D721Med (cell line): ENCODE results near the gene C11orf68.

Source experiments
- DNase-seq: peaks from one replicate; pipeline ENCODE4 v3.0.0; 2011; ENCODE audit warnings: low spot score; ENCODE audit not compliant: insufficient read length
- FAIRE-seq: peaks from 2 replicates; lab custom pipeline; 2011; peaks lifted over from hg19 to GRCh38; lab: Jason Lieb, UNC
- TF ChIP-seq, protein P1 (sequence below): IDR thresholded peaks from 2 replicates; pipeline ENCODE4 v1.5.1; 2012; ENCODE audit warnings: mild to moderate bottlenecking, control low read depth; ENCODE audit not compliant: insufficient read depth; ENCODE audit errors: missing control alignments

Gene C11orf68

DNA sequence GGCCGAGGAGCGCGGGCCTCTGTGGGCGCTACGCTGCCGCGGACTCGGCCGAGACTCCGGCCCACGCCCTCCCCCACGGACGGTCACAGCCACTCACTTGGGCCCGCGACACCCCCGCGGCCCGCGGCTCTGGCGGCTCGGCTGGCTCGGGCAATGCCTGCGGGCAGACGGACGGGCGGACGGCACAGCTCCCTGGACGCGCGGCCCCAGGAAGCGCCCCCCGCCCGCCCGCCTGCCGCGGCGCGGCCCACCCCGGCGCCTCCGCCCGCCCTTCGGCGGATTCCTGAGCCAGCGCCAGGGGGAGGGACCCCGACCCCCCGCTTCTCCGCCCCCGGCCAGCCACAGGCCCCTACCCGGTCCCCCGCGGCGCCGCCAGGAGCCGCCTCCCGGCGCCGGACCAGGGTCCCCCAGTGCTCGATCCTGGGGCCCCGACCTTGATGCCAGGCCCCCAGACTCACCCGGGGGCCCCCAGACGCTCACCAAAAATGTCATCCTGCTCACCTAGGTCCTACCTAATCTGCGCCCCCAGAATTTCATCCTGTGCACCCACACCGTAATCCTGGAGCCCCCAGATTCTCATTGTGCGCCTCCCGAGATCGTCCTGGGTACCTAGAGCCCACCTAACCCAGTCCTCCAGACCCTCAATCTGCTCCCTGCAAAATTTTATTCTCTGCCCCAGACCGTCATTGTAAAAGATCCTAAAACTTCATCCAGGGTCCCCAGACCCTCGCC lies 46.1 kb downstream of the C11orf68 start, which contains the start of gene EFEMP2:
EFEMP2 (minus strand) TSS at position 215 of the 732 bp plus-strand sequence. CDS start 446 bp downstream, outside the sequence.
- no peak for DNase-seq
- no peak for FAIRE-seq
- TF ChIP-seq, protein P1, sequence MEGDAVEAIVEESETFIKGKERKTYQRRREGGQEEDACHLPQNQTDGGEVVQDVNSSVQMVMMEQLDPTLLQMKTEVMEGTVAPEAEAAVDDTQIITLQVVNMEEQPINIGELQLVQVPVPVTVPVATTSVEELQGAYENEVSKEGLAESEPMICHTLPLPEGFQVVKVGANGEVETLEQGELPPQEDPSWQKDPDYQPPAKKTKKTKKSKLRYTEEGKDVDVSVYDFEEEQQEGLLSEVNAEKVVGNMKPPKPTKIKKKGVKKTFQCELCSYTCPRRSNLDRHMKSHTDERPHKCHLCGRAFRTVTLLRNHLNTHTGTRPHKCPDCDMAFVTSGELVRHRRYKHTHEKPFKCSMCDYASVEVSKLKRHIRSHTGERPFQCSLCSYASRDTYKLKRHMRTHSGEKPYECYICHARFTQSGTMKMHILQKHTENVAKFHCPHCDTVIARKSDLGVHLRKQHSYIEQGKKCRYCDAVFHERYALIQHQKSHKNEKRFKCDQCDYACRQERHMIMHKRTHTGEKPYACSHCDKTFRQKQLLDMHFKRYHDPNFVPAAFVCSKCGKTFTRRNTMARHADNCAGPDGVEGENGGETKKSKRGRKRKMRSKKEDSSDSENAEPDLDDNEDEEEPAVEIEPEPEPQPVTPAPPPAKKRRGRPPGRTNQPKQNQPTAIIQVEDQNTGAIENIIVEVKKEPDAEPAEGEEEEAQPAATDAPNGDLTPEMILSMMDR: no peak

DNA sequence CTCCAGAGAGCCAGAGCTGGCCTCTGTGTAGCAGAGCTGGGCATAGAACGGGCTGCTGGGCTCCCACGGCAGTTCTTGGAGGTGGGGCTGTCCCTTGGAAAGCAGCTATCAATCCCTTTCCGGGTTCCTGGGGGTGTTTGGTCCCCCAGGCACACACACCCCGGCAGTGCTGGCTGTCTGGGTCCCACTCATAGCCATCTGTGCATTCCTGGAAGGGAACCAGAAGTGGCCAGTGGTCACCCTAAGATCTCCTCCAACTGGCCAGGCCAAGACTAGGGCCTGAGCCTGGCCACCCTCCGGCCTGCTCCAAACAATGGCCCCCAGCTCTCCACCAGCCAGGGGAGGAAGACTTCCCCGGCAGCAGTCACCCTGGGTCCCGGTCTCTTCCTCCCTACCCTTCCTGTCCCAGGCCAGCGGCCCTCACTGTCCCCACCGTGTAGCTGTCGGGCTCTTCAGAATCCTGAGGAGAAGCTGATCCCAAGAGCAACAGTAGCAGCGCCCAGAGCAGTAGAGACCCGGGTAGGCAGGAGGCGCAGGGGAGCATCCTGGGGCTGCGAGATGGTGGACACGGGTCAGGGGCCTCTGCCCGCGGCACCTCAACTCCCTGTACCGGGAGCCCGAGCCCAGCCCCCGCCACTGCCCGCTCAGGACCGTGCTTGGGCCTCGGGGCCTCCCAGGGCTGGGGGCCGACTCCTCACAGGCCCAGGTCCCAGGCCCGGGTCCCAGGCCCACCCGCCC lies 46.9 kb downstream of the C11orf68 start:
- FAIRE-seq: no peak
- TF ChIP-seq, protein P1: no peak
- DNase-seq: no peak

DNA sequence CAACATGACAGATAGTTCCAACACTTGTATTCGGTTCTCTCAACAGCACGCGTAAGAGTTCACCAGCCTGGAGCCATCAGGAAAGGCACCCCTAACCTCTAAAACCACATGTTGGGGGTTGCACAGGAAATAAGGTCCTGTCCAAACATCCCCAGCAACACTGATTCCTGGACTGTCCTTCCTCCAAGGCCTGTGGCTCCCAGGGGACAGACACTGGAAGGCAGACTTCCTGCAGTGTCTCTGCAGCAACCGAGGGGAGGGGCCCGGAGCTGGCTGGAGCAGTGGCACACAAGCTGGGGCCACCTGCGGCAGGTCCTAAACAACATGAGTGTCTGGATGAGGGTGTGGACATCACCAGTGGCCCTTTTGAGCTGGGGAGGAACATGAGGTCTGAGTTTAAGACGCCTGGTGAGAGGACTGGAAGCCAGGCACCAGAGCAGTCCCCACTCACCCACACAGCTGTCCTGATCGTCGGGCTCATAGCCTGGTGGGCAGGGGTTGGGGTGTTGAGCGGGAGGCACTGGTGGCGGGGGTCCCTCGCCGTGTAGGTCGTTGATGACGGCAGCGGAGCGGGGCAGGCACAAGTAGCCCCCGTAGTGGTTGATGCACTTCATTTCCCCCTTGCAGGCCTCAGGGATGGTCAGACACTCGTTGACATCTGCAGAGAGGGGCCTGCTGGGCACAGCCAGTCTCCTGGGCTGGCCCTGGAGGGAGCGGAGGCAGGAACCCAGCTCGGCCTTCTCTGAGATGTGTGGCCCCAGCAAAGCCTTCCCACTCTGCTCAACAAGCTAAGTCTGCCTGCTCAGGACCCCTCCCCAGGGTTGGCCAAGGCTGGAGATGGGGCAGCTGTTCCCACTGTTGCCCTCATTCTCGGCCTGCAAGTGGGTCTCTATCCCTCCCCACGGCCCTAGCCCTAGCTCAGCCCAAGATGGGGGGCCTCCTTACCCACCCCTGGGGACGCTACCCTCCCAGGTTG lies 47.9 kb downstream of the C11orf68 start:
- DNase-seq (no peak), FAIRE-seq (no peak)
- TF ChIP-seq, protein P1: no peak

DNA sequence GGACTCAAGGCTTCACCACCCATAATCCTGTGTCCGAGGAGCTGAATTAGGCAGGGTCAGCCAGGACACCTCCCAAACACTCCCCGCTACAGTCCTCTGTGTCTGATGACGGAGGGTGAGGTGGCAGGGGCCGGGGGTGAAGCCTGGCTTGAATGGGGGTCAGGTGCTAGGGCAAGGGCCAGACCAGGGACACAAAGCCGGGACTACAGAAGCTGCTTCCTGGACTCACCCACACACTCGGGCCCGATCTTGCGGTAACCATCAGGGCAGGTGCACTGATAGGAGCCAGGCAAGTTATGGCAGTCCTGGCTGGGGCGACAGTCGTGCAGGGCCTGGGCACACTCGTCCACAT lies 48.6 kb downstream of the C11orf68 start:
- no peak for DNase-seq
- no peak for FAIRE-seq
- TF ChIP-seq, protein P1: no peak

DNA sequence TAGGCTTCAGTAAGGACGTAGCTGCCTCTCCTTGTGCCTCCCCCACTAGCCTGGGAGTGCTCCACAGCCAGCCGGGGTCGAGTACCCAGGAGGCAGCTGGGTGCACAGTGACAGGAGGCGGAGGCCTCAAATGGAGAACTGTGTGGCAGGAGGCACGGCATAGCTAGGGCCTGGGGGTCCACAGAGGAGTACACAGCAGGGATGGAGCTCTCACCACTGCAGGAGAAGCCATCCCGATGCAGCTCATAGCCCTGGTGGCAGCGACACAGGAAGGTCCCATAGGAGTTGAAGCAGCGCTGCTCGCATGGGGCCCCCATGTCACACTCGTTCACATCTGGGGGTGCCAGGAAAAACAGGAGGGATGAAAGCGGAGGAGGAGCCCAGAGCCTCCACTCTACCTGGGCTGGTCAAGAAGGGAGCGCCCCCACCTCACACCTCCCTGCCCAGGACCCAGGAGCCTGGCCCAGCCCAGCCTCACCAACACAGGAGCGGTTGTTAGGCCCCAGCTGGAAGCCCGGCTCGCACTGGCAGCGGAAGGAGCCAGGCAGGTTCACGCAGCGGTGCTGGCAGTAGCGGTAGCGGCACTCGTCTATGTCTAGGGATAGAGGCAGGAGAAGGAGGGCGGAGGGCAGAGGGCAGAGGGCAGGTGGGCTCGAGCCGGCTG lies 49.1 kb downstream of the C11orf68 start:
- TF ChIP-seq, protein P1: no peak
- no peak for FAIRE-seq
- DNase-seq: no peak

DNA sequence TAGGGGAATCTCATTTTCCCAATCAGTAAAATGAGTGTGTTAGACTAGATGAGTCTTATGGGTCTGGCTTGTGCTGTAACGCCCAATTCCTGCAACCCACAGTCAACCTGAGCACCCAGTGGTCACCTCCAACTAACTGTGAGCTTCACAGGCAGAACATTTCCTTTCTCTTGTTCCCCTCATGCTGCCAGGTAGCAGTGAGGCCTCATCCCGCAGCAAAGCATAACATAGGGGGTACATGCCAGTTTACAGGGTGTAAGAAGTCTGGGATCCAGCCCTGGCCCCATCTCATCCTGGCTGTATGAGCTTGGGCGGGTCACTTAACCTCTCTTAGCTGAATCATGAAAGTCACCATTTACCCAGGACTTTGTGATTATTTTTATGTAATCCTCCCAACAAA lies 50.0 kb downstream of the C11orf68 start:
- DNase-seq (no peak), FAIRE-seq (no peak)
- TF ChIP-seq, protein P1: no peak
